CD1c-positive myeloid dendritic cell (primary cell): Measurements from ENCODE around the gene HOATZ.

ENCODE experiments used
- DNase-seq: peaks from one replicate; pipeline ENCODE4 v3.0.0-alpha.2; 2016; ENCODE audit errors: extremely low spot score

The HOATZ gene

GRCh38 chr11:111549196-111549868 is 34.8 kb downstream of the HOATZ start:
- no peak for DNase-seq

DNA sequence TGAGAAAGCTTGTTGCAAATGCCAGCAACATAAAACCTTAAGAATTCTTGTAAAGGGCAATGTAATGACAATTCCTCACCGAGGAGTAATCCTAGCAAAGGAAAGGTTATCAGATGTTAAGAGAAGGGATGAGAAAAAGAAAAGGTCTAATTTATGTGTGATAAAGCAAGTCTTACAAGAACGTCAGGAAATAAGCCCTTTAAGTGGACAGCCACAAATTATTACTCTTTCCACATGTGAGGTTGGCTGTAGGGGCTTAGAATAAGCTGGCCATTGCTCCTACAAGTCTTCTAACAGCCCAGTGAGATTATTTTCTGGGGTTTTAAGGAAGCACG is 35.3 kb downstream of the HOATZ start:
- DNase-seq: no peak

- DNase-seq: peak; percentile 44
Measured at GRCh38 chr11:111550258-111550657, 35.7 kb downstream of the HOATZ start.

DNA sequence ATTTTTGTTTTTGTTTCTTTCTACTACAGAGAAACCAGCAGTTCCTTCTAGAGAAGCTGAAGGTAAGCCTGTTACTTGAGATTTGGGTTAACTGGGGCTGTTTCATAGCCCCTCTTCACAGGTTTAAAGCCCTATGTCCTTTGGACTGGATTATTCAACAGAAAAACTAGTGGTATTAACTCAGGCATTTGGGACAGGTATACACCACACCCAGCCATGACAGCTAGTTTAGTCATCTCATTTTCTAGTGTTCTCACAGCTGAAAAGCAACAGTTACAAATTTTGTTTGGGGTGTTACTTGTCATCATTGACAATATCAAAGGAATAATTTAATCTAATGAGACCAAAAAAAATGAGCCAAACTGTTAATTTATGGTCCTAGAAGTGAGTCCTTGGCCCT is 40.0 kb downstream of the HOATZ start:
- DNase-seq: no peak

GRCh38 chr11:111555255-111555654 is 40.7 kb downstream of the HOATZ start:
- DNase-seq: no peak

- no peak for DNase-seq
Measured at GRCh38 chr11:111557425-111558111, 43.0 kb downstream of the HOATZ start.

GRCh38 chr11:111559800-111560464 is 45.4 kb downstream of the HOATZ start:
- no peak for DNase-seq

GRCh38 chr11:111560800-111561199 is 46.2 kb downstream of the HOATZ start:
- DNase-seq: no peak

GRCh38 chr11:111561306-111561705 is 46.7 kb downstream of the HOATZ start:
- DNase-seq: no peak

- DNase-seq: no peak
Measured at GRCh38 chr11:111561791-111562325, 47.3 kb downstream of the HOATZ start.

- no peak for DNase-seq
Measured at GRCh38 chr11:111562692-111563389, 48.3 kb downstream of the HOATZ start.

- DNase-seq: peak; percentile 86
Measured at GRCh38 chr11:111565114-111565720, 50.6 kb downstream of the HOATZ start.

DNA sequence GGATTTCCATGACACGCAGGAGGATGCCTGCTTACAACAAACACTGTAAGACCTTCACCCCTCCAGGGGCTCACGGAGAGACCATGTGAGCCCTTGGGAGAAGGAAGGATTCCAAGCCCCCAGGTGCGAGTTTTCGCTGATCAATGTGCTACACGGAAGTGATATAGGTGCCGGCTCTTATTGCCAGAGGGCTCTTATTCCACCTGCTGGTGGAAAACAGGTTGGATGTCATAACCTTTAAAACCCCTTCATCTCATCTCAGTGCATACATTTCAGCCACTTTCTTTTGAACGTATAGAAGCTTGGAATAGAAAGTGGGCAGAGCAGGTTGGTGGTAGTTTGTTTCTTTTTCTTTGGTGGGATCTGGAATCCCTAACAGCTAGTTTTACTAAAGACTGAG is 51.7 kb downstream of the HOATZ start:
- no peak for DNase-seq

GRCh38 chr11:111569476-111569875 is 54.9 kb downstream of the HOATZ start:
- DNase-seq: no peak

- no peak for DNase-seq
Measured at GRCh38 chr11:111570796-111571195, 56.2 kb downstream of the HOATZ start.

- no peak for DNase-seq
Measured at GRCh38 chr11:111571829-111572501, 57.4 kb downstream of the HOATZ start.

GRCh38 chr11:111572581-111572980 is 58.0 kb downstream of the HOATZ start:
- DNase-seq: no peak

- DNase-seq: no peak
Measured at GRCh38 chr11:111573821-111574249, 59.3 kb downstream of the HOATZ start.

GRCh38 chr11:111574373-111575225 is 60.0 kb downstream of the HOATZ start:
- no peak for DNase-seq

DNA sequence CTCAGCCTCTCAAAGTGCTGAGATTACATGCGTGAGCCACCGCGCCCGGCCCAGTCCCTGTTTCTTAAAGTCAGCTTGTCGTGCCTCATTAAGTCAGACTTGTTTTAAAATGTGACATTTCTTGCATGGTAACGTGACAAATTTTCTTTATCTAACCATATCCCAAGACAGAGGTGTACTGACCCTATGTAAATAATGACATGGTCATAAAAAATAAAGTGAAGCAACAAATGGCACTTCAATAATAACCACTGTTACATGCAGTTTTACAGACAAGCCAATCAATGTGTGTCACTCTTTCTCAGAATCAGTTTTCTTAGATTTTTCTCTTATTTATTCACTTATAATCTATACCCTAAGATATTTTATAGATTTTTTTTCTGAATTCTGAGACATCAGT is 61.2 kb downstream of the HOATZ start:
- no peak for DNase-seq
